PC-3 (cell line): ENCODE results near the gene APIP. TPM values are rescaled to one million over a fixed set of nuclear protein-coding genes. Genes with fewer than 3 reads are reported as not detected.

Experiments
- ATAC-seq: fragments of 200-7000 bp; cut with Tn5 transposase; 2 replicates; pipeline ENCODE4 v1.9.1; 2020; ENCODE audit warnings: mild to moderate bottlenecking, moderate library complexity
- BruUV-seq: library from RNA; stranded (reverse); fragments of 400-500 nt; replicated peaks from 2 replicates; lab custom pipeline; 2021; lab: Mats Ljungman, UMichigan
- CTCF ChIA-PET: fragments of 300-600 bp; sonication (Branson Sonifier 250); formaldehyde crosslinking; loops from one replicate; lab custom pipeline; 2022; ENCODE audit warnings: antibody characterized with exemption; lab: Charles Lee
- POLR2A ChIA-PET: fragments of 300-600 bp; sonication (Branson Sonifier 250); formaldehyde crosslinking; loops from one replicate; lab custom pipeline; 2022; ENCODE audit warnings: antibody characterized with exemption; ENCODE audit not compliant: unreplicated experiment; lab: Charles Lee
- DNase-seq: peaks from one replicate; pipeline ENCODE4 v3.0.0-alpha.2; 2015
- H2AFZ ChIP-seq: fragments of 300-600 bp; sonication (generic); 2 replicates; pipeline ENCODE4 v1.6.0; 2016; ENCODE audit warnings: antibody characterized with exemption, low read length
- H3F3A ChIP-seq: fragments of 300-600 bp; sonication (generic); one replicate; pipeline ENCODE4 v1.6.0; 2017; ENCODE audit warnings: antibody characterized with exemption, low read length, control low read depth, mild to moderate bottlenecking; ENCODE audit not compliant: unreplicated experiment
- H3K27ac ChIP-seq: fragments of 300-600 bp; sonication (generic); 2 replicates; pipeline ENCODE4 v1.5.1; 2016; ENCODE audit warnings: mild to moderate bottlenecking, low read length
- H3K27me3 ChIP-seq: fragments of 300-600 bp; sonication (generic); 2 replicates; pipeline ENCODE4 v1.6.1; 2016; ENCODE audit warnings: low read length, mixed read lengths
- H3K36me3 ChIP-seq: fragments of 300-600 bp; sonication (generic); 2 replicates; pipeline ENCODE4 v1.6.1; 2016; ENCODE audit warnings: low read depth, mixed run types, low read length, mixed read lengths
- H3K4me1 ChIP-seq: fragments of 300-600 bp; sonication (generic); 2 replicates; pipeline ENCODE4 v1.5.1; 2016; ENCODE audit warnings: low read length; ENCODE audit not compliant: insufficient read depth
- H3K4me2 ChIP-seq: fragments of 300-600 bp; sonication (generic); 2 replicates; pipeline ENCODE4 v1.6.0; 2016; ENCODE audit warnings: low read length
- H3K4me3 ChIP-seq: fragments of 300-600 bp; sonication (generic); 2 replicates; pipeline ENCODE4 v1.5.1; 2016; ENCODE audit warnings: mild to moderate bottlenecking, low read length, mixed read lengths
- H3K79me2 ChIP-seq: fragments of 300-600 bp; sonication (generic); 2 replicates; pipeline ENCODE4 v1.6.1; 2017; ENCODE audit warnings: low read length, mixed read lengths
- H3K9ac ChIP-seq: fragments of 300-600 bp; sonication (generic); 2 replicates; pipeline ENCODE4 v1.6.0; 2016; ENCODE audit warnings: mild to moderate bottlenecking, low read length
- H3K9me2 ChIP-seq: fragments of 300-600 bp; sonication (generic); replicated peaks from 2 replicates; pipeline ENCODE4 v1.6.1; 2016; ENCODE audit warnings: mixed run types, low read length, mixed read lengths
- H3K9me3 ChIP-seq: fragments of 300-600 bp; sonication (generic); 2 replicates; pipeline ENCODE4 v1.6.1; 2016; ENCODE audit warnings: low read length, mixed read lengths
- H4K20me1 ChIP-seq: fragments of 300-600 bp; sonication (generic); 2 replicates; pipeline ENCODE4 v1.6.1; 2016; ENCODE audit warnings: low read length, mixed read lengths
- CTCF ChIP-seq: fragments of 300-600 bp; sonication (generic); conservative IDR thresholded peaks from 2 replicates; pipeline ENCODE4 v1.5.1; 2017; ENCODE audit warnings: antibody characterized with exemption, low read depth, mild to moderate bottlenecking, low read length
- EZH2 ChIP-seq: fragments of 300-600 bp; sonication (generic); IDR thresholded peaks from one replicate; pipeline ENCODE4 v1.6.1; 2017; ENCODE audit warnings: antibody characterized with exemption, mild to moderate bottlenecking, low read length; ENCODE audit not compliant: unreplicated experiment
- EZH2phosphoT487 ChIP-seq: fragments of 300-600 bp; sonication (generic); IDR thresholded peaks from 2 replicates; pipeline ENCODE4 v1.6.1; 2018; ENCODE audit warnings: mild to moderate bottlenecking, antibody characterized with exemption, low read length, borderline replicate concordance
- intact Hi-C: fragments of 100-400 bp; cut with micrococcal nuclease; formaldehyde crosslinking; loops from 2 replicates; pipeline ENCODE4 v1.9.0; 2023
- total RNA-seq: library from RNA; depleted of rRNA; stranded (reverse); fragments of >200 nt; gene quantifications from 2 replicates; pipeline ENCODE4 v1.2.3, GENCODE V29; 2014

The APIP gene
- total RNA-seq, 1 experiment from 2014 or later: 35.3 TPM

DNA sequence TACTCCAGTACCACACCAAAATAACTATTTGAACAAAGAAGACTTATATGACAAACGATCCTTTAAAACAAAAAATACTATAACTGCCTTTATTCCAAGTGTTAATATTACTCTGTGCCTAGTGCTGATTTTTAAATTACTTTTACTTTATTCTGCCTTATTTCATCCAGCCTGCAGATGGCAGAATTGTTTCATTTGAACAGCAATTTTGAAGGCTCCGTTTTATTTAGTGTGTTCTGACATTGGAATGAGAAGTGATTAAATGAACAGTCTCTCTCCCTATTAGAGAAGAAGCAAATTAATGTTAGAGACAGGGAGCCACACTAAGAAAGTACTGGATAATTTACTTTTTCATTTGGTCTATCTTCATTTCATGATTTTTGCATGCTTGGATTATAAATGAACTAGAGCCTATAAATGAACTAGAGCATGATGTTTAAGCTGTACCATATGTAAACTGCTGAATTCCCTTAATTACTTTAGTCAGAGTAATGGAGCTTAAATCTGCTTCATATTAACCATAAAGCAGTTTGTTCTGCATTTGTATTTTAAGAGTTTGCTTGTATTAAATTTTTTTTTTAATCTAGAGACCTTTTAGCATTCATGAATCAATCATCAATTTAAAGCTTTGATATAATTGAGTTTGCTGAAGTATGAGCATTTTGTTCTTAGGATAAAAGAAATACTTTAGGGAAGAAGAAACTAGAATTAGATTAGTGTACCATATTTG is 10.1 kb upstream of the APIP start:
- peaks cover 12% of the 10 kb centered on the region for H3K4me1 ChIP-seq
- CTCF ChIA-PET: interaction anchor here (0.6 to 2.2 kb wide), 4 partner anchors 13 to 466 kb away, joined by 3 to 7 read pairs (median 4); no protein-coding TSS in a partner anchor
- no peaks in the 10 kb centered on the region; the same call in 1 of the 2 replicates for H3K36me3 ChIP-seq
- no peaks in the 10 kb centered on the region for H3K9me2 ChIP-seq
- peaks cover 89% of the 10 kb centered on the region for H3K79me2 ChIP-seq
- H3K27me3 ChIP-seq: no peaks in the 10 kb centered on the region
- no peak overlapping the region for H3K9ac ChIP-seq
- H4K20me1 ChIP-seq: no peaks in the 10 kb centered on the region
- H2AFZ ChIP-seq: no peak overlapping the region
- peak; percentile 56 for ATAC-seq
- no peaks in the 10 kb centered on the region for H3F3A ChIP-seq
- 0 out of 2 replicates have a peak overlapping the region, but pooled peaks have one; percentile 19 for H3K4me2 ChIP-seq
- POLR2A ChIA-PET: no interaction called here
- TF ChIP-seq CTCF: peak; percentile 86
- TF ChIP-seq EZH2phosphoT487: no peak
- DNase-seq: peak; percentile 67
- H3K27ac ChIP-seq: no peak overlapping the region
- BruUV-seq: no TSS peak
- H3K4me3 ChIP-seq: no peak overlapping the region
- intact Hi-C loops: loop anchor here (1.0 to 10.0 kb wide), 8 partner anchors 51 to 559 kb away; no protein-coding TSS in a partner anchor
- H3K9me3 ChIP-seq: no peaks in the 10 kb centered on the region

DNA sequence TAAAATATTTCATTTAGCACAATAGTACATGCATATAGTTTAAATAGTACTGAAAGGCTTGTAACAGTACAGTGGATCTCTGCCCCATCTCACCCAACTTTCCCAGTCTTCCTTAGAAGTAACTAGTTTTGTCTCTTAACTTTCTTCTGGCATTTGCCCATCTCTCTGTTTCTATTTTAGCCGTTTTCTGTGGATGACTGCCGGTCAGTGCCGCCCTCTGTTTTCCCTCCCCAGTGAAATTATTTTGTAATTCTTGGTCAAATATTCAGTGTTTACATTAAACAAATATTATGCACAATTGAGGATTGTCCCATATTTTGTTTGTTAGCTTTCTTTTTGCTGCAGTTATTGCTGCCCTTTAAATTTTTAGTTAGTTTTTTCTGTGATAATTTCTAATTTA is 8.5 kb upstream of the APIP start:
- Histone ChIP-seq H4K20me1 (no peaks in the 10 kb centered on the region), H3K9me2 (no peaks in the 10 kb centered on the region), H3K79me2 (peaks cover 90% of the 10 kb centered on the region), H3K4me2 (no peak overlapping the region), H3K9me3 (no peaks in the 10 kb centered on the region), H3K36me3 (no peaks in the 10 kb centered on the region; the same call in 1 of the 2 replicates), H3F3A (no peaks in the 10 kb centered on the region), H3K9ac (no peak overlapping the region), H3K27ac (no peak overlapping the region), H2AFZ (no peak overlapping the region), H3K4me1 (peaks cover 12% of the 10 kb centered on the region), H3K4me3 (no peak overlapping the region), H3K27me3 (no peaks in the 10 kb centered on the region)
- no TSS peak for BruUV-seq
- TF ChIP-seq EZH2: no peak
- TF ChIP-seq EZH2phosphoT487: no peak
- TF ChIP-seq CTCF: no peak
- ATAC-seq: peak; percentile 33
- DNase-seq: no peak
- intact Hi-C loops: loop anchor here (5.0 to 10.0 kb wide), 4 partner anchors 53 to 560 kb away; no protein-coding TSS in a partner anchor
- ChIA-PET CTCF (interaction anchor here (0.6 to 1.1 kb wide), 5 partner anchors 440 to 493 kb away, joined by 3 to 5 read pairs (median 3); no protein-coding TSS in a partner anchor), POLR2A (interaction anchor here (0.6 to 0.7 kb wide), 2 partner anchors 30 to 338 kb away, joined by 4 to 5 read pairs; no protein-coding TSS in a partner anchor)
